HUES48 (cell line): ENCODE measurements around the gene ATL1.
A peak's percentile ranks its signal among the peaks of the same experiment; 100 is the strongest.

Source experiments
- H3K27ac ChIP-seq: one replicate; pipeline ENCODE4 v1.7.0; 2013; ENCODE audit warnings: low read depth, low read length, inconsistent platforms
- H3K27me3 ChIP-seq: 2 replicates; pipeline ENCODE4 v1.6.1; 2013; ENCODE audit warnings: mild to moderate bottlenecking, low read length; ENCODE audit not compliant: control insufficient read depth, insufficient read depth
- H3K36me3 ChIP-seq: 2 replicates; pipeline ENCODE4 v1.6.1; 2013; ENCODE audit warnings: low read length; ENCODE audit not compliant: control insufficient read depth, insufficient read depth
- H3K4me1 ChIP-seq: 2 replicates; pipeline ENCODE4 v1.6.1; 2013; ENCODE audit warnings: mild to moderate bottlenecking, low read length; ENCODE audit not compliant: control insufficient read depth, insufficient read depth
- H3K4me3 ChIP-seq: 2 replicates; pipeline ENCODE4 v1.5.1; 2013; ENCODE audit warnings: mild to moderate bottlenecking, low read depth, low read length
- H3K9ac ChIP-seq: 2 replicates; pipeline ENCODE4 v1.6.1; 2013; ENCODE audit warnings: mild to moderate bottlenecking, low read depth, low read length, moderate library complexity
- H3K9me3 ChIP-seq: 2 replicates; pipeline ENCODE4 v1.6.1; 2013; ENCODE audit warnings: low read length; ENCODE audit not compliant: control insufficient read depth, insufficient read depth

Gene ATL1

DNA sequence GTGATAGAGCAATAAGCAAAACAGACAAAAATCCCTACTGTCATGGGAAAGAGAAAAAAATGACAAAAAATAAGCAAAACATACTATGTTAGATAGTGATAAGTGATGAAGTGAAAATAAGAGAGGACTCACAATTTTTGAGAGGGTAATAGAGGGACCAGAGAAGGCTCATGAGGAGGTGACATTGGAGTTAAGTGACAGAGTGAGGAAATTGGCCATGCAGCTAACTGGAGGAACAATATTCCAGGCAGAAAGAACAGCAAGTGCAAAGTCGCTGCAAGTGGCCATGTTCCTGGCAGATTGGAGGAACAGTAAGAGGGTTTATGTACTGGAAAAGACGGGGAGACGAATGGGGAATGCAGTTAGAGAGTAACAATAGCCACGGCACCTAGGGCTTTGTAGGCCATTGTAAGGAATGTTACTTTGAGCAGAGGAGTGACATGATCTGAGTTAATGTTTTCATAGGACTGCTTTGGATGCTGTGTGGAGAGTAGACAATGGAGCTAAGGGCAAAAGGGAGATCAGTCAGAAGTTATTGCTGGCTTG is 109.6 kb downstream of the ATL1 start:
- peaks cover 25% of the 10 kb centered on the region for H3K4me1 ChIP-seq
- H3K9me3 ChIP-seq = no peaks in the 10 kb centered on the region
- no peaks in the 10 kb centered on the region for H3K27me3 ChIP-seq
- H3K4me3 ChIP-seq = peak overlapping the region; percentile 78
- H3K36me3 ChIP-seq = peaks cover 4% of the 10 kb centered on the region
- peak overlapping the region; percentile 47 for H3K9ac ChIP-seq
- H3K27ac ChIP-seq = peak overlapping the region; percentile 44

DNA sequence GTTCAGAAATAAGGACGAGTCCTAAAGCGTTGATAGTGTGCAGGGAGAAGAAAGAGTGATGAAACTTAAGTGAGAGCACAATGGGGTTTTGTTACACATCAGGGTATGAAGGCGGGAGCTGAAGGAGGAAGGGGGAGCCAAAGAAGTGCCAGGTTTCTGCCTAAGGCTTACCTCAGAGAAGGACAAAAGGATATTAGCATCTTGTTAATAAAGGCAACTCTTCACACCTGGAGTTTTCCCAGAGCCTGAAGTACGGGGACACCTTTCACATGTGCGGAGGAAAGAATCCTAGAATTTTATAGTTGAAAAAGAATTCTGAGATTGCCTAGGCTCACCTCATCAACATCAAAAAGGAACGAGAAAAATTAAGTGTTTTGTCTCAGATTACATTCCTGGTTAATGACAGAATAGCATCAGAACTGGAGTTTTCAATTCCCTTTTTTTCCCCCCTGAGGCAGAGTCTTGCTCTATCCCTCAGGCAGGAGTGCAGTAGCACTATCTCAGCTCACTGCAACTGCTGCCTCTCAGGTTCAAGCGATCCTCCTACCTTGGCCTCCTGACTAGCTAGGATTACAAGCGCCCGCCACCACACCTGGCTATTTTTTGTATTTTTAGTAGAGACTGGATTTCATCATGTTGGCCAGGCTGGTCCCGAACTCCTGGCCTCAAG is 110.4 kb downstream of the ATL1 start:
- H3K36me3 ChIP-seq = no peaks in the 10 kb centered on the region
- no peaks in the 10 kb centered on the region for H3K9me3 ChIP-seq
- H3K4me1 ChIP-seq = peaks cover 25% of the 10 kb centered on the region
- H3K27ac ChIP-seq = peak overlapping the region; percentile 44
- H3K27me3 ChIP-seq = no peaks in the 10 kb centered on the region
- H3K9ac ChIP-seq = peak overlapping the region; percentile 47
- peak overlapping the region; percentile 78 for H3K4me3 ChIP-seq

GRCh38 chr14:50670866-50671256 is 110.9 kb downstream of the ATL1 start:
- peak overlapping the region; percentile 47; the same call in 1 of the 2 replicates for H3K9ac ChIP-seq
- no peak overlapping the region for H3K4me3 ChIP-seq
- no peaks in the 10 kb centered on the region for H3K27me3 ChIP-seq
- H3K36me3 ChIP-seq = no peaks in the 10 kb centered on the region
- H3K27ac ChIP-seq = peak overlapping the region; percentile 44
- H3K4me1 ChIP-seq = peaks cover 25% of the 10 kb centered on the region
- H3K9me3 ChIP-seq = no peaks in the 10 kb centered on the region

DNA sequence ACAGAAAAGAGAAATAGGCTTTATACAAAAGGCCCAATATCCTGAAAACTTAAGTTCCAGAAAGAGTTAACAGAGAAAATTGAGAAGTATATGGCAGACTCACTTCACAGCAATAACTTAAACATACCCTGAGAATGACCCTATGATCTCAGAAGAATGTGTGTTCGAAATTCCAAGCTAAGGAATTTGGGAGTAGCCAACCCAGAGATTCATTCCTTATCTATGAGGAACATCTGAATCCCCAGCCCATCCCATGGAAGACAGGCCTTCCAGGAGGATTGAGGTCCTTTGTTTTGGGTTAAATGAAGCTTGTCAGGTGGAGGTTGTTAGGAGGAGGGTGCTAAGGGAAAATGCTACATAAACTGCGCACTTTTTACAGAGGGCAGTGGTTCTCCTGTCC is 115.7 kb downstream of the ATL1 start:
- Histone ChIP-seq H3K4me3 (no peak overlapping the region), H3K27ac (no peak overlapping the region), H3K9me3 (no peaks in the 10 kb centered on the region), H3K27me3 (no peaks in the 10 kb centered on the region), H3K36me3 (no peaks in the 10 kb centered on the region), H3K4me1 (peaks cover 6% of the 10 kb centered on the region), H3K9ac (no peak overlapping the region)

DNA sequence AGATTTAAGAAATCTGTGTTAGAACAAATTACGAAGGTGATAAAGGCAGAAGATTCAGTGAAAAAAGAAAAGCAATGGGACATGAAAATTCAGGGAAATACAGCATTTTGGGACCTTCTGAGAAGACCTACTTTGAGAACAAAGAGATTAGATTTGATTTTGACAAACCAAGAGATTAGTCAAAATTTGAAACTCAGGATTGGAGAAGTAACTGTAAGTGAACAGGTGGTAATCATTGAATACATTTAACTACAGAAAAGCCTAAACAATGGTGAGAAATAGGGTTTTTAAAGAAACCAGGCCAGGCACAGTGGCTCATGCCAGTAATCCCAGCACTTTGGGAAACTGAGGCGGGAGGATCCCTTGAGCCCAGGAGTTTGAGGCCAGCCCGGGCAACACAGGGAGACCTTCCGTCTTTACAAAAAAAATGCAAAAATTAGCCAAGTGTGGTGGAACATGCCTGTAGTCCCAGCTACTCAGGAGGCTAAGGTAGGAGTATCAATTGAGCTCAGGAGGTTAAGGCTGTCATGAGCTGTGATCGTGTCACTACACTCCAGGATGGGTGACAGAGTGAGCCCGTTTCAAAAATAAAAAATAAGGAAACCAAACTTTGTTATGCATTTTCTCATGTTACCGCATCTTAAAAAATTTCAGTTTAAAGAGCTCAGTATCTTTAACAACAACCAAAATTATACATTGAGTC is 117.0 kb downstream of the ATL1 start:
- Histone ChIP-seq H3K36me3 (no peaks in the 10 kb centered on the region), H3K27ac (no peak overlapping the region), H3K27me3 (no peaks in the 10 kb centered on the region), H3K9me3 (no peaks in the 10 kb centered on the region), H3K9ac (no peak overlapping the region), H3K4me1 (no peaks in the 10 kb centered on the region), H3K4me3 (no peak overlapping the region)

DNA sequence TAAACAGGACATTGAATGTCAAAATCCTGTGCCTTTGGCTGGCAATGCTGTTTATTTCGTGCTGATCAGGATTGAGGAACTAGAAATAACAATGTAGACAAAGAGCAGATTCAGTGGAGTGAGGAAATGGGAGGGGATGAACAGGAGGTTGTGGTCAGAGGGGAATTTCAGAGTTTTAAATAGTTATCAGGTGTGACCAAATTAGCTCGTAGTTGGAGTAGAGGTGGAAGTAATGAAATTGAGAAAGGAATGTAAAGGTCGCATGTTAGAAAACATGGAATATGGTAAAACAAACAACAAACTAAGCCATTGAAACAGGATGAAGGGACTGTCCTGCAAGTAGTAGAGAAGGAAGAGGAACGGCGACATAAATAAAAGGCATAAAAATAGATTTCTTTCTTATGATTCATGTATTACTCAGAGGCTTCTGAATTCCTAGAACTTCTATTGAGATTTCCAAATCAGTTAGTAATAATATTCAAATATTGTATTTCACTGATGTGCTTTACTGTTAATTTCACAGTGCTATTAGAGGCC is 117.7 kb downstream of the ATL1 start:
- H3K36me3 ChIP-seq = no peaks in the 10 kb centered on the region
- H3K9me3 ChIP-seq = no peaks in the 10 kb centered on the region
- no peaks in the 10 kb centered on the region for H3K27me3 ChIP-seq
- no peak overlapping the region for H3K4me3 ChIP-seq
- H3K4me1 ChIP-seq = no peaks in the 10 kb centered on the region
- H3K9ac ChIP-seq = no peak overlapping the region
- H3K27ac ChIP-seq = no peak overlapping the region

DNA sequence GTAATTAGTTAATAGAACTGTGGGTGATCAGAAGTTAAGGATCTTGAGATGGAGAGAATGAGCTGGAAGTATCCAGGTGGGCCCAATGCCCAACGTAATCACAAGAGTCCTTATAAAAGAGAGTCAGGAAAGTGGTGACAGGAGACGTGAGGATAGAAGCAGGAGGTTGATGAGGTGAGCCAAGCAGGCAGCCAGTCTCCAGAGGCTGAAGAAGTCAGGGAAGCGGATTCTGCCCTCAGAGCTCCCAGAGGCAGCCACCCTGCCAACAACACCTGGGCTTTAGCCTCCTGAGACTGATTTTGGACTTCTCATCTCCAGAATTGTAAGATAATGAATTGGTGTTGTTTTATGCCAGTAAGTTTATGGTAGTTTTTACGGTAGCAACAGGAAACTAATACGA is 118.2 kb downstream of the ATL1 start:
- H3K27ac ChIP-seq = no peak overlapping the region
- H3K36me3 ChIP-seq = no peaks in the 10 kb centered on the region
- no peaks in the 10 kb centered on the region for H3K27me3 ChIP-seq
- no peaks in the 10 kb centered on the region for H3K9me3 ChIP-seq
- H3K4me1 ChIP-seq = no peaks in the 10 kb centered on the region
- H3K9ac ChIP-seq = no peak overlapping the region
- H3K4me3 ChIP-seq = no peak overlapping the region

- Histone ChIP-seq H3K9me3 (no peaks in the 10 kb centered on the region), H3K36me3 (no peaks in the 10 kb centered on the region), H3K4me3 (no peak overlapping the region), H3K27me3 (no peaks in the 10 kb centered on the region), H3K9ac (no peak overlapping the region), H3K27ac (no peak overlapping the region), H3K4me1 (no peaks in the 10 kb centered on the region)
Observed at GRCh38 chr14:50679674-50680073, 119.7 kb downstream of the ATL1 start.
